Measurements from ENCODE around the gene ODAD3.
"Not testable (repeated sequence)": the region's sequence is repeated elsewhere in the genome, so short reads cannot be mapped to it uniquely, and the experiment has no call there.

ODAD3 gene

GRCh38 chr19:11434703-11435056, 241 bp downstream of the ODAD3 start:
- FAIRE-seq: no peak

DNA sequence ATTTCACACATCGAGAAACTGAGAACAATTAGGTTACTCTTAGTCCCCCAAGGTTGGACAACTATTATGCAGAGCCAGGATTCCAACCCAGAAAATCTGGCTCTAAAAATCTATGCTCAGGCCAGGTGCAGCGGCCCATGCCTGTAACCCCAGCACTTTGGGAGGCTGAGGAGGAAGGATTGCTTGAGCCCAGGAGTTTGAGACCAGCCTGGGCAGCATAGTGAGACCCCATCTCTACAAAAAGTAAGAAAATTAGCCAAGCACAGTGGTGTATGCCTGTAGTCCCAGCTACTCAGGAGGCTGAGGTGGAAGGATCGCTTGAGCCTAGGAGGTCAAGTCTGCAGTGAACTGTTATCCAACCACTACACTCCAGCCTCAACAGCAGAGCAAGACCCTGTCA, 1.4 kb downstream of the ODAD3 start:
- not testable (repeated sequence) for FAIRE-seq

- no peak for FAIRE-seq
These were observed 8.3 kb downstream of the ODAD3 start for GRCh38 chr19:11426656-11427055.

- no peak for FAIRE-seq
These were observed 9.0 kb downstream of the ODAD3 start for GRCh38 chr19:11425719-11426457.

GRCh38 chr19:11423791-11424181, 11.1 kb downstream of the ODAD3 start:
- FAIRE-seq: no peak

DNA sequence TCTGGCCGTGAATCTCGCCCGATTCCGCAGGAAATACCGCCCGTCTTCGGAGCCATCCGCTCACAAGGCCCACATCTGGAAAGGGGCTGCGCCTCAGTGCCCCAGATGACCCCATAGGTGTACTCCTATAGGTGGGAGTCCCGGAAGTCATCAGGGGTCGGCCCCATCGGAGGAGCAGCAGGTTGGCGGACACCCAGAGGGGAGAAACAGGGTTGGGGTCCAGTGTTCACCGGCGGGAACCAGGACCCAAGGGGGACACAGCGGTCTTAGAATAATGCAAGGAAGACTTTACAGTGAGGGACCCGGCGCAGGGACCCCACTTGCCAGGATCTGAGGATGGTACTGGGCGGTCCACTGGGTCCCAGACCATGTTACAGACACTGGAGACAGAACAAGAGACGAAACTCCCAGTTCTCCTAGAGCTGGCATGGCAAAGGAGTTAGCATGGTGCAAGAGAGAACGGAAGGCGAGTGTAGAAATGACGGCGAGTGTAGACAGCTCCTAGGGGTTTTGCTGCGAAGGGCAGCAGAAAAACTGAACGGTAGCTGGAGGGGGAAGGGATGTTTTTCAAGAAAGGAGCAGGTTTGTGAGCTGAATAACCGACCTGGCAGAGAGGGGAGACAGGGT, 11.6 kb downstream of the ODAD3 start:
- no peak for FAIRE-seq

GRCh38 chr19:11422163-11423065, 12.5 kb downstream of the ODAD3 start:
- no peak for FAIRE-seq

DNA sequence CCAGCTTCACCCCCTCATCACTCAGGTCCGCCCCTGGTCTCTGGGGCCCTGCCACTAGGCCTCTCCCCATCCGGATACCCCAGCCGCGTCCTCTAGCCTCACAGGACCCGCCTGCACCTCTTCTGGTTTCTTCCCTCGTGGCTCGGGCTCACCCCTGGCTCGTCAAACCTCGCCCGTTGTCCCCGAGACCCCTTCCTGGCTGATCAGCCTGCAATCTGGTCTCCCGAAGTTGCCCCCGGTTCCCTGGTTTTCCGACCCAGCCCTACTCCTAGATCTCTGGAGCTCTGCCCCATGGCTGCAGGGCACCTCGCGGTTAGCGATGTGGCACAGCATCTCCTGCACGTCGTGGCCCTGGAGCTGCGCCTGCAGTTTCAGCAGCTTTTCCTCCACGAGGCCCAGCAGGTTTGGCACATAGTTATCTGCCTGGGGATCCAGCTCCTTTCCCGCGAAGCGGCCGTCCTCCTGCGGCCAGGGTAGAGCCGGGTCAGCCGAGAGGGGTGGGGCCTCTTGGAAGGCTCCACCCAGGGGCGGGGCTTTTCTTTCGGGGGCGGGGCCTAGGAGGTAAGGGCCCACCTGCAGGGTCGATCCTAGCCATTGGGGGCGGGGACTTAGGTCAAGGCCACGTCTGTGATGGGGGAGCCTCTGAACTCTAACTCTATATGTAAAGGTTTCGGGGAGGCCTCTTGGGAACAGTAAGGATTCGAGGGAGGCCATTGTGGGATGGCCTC, 13.4 kb downstream of the ODAD3 start:
- FAIRE-seq: no peak

DNA sequence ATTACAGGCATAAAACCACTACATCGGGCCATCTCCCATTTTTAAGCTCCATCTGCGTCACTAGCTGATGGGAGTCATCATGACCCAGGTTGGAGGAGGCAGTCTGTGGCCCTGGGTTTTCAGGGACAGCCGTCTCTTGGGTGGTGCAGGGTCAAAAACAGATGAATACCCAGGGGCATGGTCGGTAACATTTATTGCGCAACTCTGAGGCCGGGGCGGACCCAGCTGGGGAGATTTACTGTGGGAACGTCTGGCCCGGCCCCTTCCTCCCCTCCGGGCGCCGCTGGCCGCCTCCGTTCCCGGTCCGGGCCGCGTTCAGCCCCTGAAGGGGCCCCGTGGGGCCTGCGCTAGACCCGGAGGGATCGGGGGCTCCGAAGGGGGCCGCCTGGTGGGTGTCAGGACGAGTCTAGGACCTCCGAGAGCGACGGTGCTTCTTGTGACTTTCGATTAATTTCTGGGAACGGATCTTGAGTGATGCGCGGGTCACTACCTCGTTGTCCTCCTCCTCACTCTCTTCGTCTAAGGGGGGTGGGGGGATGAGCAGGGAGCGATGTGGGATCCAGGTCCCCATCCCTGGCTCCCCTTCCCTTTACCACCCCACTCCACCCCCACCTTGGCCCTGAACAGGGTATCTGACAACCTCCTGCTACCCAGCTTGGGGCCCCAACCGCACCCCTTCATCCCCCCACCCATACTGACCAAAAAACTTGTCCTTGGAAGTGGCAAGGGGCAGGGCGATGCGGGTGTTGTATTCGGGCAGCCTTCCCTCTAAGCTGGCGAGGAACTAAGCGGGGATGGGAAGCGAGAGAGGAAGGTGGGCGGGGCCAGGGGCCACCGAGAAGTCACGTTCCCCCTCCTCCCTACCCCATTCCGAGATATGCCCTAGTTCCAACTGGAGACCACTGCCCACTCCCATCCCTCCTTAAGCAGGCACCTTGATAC, 14.2 kb downstream of the ODAD3 start:
- no peak for FAIRE-seq

DNA sequence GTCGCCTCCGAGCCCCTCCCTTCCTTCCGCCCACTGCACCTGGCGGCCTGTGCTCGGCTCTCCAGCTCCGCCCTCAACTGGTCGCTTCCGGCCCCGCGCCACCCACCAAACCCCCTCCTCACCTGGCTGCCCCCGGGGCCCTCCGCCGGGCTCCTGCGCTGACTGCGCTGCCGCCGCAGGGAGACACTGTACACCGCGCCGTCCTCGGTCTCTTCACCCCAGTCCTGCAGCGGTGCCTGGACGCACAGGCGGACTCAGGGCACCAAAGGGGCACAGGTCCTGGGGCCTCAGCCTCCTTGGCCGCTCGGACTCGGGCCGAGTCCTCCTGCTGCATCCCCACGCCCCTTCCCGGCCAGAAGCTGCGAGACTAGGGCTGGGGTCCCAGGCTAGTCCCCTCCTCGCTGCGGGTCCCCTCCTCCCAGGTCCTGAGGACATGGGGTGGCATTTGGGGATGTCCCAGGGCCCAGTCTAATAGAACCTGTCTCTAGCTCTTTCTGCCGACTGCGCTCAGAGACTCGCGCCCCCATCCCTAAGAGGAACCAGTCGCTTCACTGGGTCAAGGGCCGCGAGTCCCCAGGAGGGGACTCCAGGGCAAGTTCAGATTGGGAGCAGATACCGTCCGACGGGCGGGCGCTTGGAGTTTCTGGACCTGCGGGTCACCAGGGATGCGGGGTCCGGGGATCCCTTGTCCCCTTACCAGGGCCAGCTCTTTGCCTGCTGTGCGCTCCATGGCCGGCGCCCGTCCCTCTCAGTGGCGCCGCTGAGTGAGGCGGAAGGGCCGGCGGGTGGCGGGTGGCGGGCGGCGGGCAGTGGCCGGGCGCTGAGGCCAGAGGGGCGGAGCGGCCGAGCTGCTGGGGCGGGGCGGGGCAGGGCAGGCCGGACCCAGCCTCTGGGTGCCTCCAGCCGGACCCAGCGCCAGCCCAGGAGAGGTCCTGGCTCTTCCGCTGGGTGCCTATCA, 16.1 kb downstream of the ODAD3 start, which contains the start of gene RGL3:
Gene RGL3 (minus strand): TSS at position 766 of the 958 bp plus-strand sequence. CDS start 36 bp downstream, at position 730.
- no peak for FAIRE-seq

GRCh38 chr19:11418094-11418548, 16.8 kb downstream of the ODAD3 start:
- FAIRE-seq: no peak

GRCh38 chr19:11416346-11417052, 18.4 kb downstream of the ODAD3 start:
- no peak for FAIRE-seq

DNA sequence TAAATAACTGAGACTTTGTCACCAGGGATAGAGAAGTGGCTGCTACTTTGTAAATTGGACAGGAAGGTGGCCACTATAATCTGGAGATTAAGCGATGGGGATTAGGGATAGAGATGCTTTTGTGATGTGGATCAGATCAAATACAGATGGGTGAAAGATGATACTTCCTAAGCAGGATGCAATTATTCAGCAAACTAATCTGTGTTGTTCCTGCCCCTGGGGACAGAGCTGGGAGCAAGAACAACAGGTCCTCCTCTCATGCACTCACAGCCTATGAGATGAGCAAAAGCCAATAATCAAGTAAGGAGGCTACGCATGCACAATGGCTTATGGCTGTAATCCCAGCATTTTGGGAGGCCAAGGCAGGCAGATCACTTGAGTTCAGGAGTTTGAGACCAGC, 20.4 kb downstream of the ODAD3 start:
- no peak for FAIRE-seq

- no peak for FAIRE-seq
These were observed 24.2 kb downstream of the ODAD3 start for GRCh38 chr19:11410682-11411081.

DNA sequence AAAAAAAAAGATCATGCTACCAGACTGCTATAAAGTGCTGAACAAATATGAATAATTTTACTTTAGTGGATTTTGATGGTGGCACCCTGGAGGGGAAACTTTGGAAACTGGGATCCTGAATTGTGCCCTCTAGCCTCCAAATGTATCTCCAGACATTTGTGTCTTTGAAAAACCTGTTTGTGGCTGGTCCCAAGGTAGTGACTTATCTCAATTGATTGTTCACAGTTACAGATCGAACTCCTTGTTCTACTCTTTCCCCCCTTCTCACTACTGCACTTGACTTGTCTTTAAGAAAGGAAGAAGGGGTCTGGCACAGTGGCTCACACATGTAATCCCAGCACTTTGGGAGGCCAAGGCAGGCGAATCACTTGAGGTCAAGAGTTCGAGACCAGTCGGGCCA, 26.3 kb downstream of the ODAD3 start:
- FAIRE-seq: no peak

GRCh38 chr19:11406703-11407236, 28.2 kb downstream of the ODAD3 start:
- not testable (repeated sequence) for FAIRE-seq

- no peak for FAIRE-seq
These were observed 28.9 kb downstream of the ODAD3 start for GRCh38 chr19:11405846-11406643.

- no peak for FAIRE-seq
These were observed 30.2 kb downstream of the ODAD3 start for GRCh38 chr19:11404588-11405222.
